Fibroblast of skin of right quadriceps (primary cell): ENCODE data around the gene TTC27.

ENCODE experiments used
- DNase-seq: peaks from one replicate; pipeline ENCODE4 v3.0.0-alpha.2; 2013

TTC27 gene

GRCh38 chr2:32671885-32672533 is 44.2 kb downstream of the TTC27 start:
- DNase-seq: peak; percentile 38

- DNase-seq: peak; percentile 66
Measured at GRCh38 chr2:32678825-32679224, 51.0 kb downstream of the TTC27 start.

GRCh38 chr2:32680942-32681341 is 53.1 kb downstream of the TTC27 start:
- peak; percentile 21 for DNase-seq

GRCh38 chr2:32683520-32684086 is 55.8 kb downstream of the TTC27 start:
- DNase-seq: no peak

GRCh38 chr2:32688541-32688940 is 60.7 kb downstream of the TTC27 start:
- peak; percentile 76 for DNase-seq

- no peak for DNase-seq
Measured at GRCh38 chr2:32691678-32692077, 63.8 kb downstream of the TTC27 start.

GRCh38 chr2:32696439-32696838 is 68.6 kb downstream of the TTC27 start:
- DNase-seq: no peak

GRCh38 chr2:32697156-32697555 is 69.3 kb downstream of the TTC27 start:
- DNase-seq: peak; percentile 80

GRCh38 chr2:32699151-32699550 is 71.3 kb downstream of the TTC27 start:
- DNase-seq: no peak

GRCh38 chr2:32701806-32702205 is 74.0 kb downstream of the TTC27 start:
- DNase-seq: no peak

GRCh38 chr2:32702303-32703064 is 74.6 kb downstream of the TTC27 start:
- DNase-seq: no peak

- no peak for DNase-seq
Measured at GRCh38 chr2:32706815-32707579, 79.1 kb downstream of the TTC27 start.

- peak; percentile 90 for DNase-seq
Measured at GRCh38 chr2:32711219-32711618, 83.4 kb downstream of the TTC27 start.

- DNase-seq: peak; percentile 60
Measured at GRCh38 chr2:32711908-32712501, 84.2 kb downstream of the TTC27 start.

- DNase-seq: peak; percentile 31
Measured at GRCh38 chr2:32712870-32713269, 85.0 kb downstream of the TTC27 start.

GRCh38 chr2:32714521-32714920 is 86.7 kb downstream of the TTC27 start:
- DNase-seq: peak; percentile 49

- DNase-seq: no peak
Measured at GRCh38 chr2:32715391-32715841, 87.6 kb downstream of the TTC27 start.

- no peak for DNase-seq
Measured at GRCh38 chr2:32715981-32716380, 88.1 kb downstream of the TTC27 start.

GRCh38 chr2:32716598-32716997 is 88.7 kb downstream of the TTC27 start:
- DNase-seq: no peak

- DNase-seq: no peak
Measured at GRCh38 chr2:32718752-32719151, 90.9 kb downstream of the TTC27 start.

- DNase-seq: no peak
Measured at GRCh38 chr2:32719430-32719829, 91.6 kb downstream of the TTC27 start.

GRCh38 chr2:32719933-32720716 is 92.3 kb downstream of the TTC27 start:
- DNase-seq: no peak
